GM23338 (cell line): ENCODE results near the gene TINCR. TPM values are rescaled to one million over a fixed set of nuclear protein-coding genes. Genes with fewer than 3 reads are reported as not detected.

ENCODE experiments used
- ATAC-seq: fragments of 200-7000 bp; cut with Tn5 transposase; 3 replicates; pipeline ENCODE4 v1.9.1; 2020
- DNase-seq: peaks from one replicate; pipeline ENCODE4 v3.0.0-alpha.2; 2015; ENCODE audit warnings: low spot score
- H2AFZ ChIP-seq: fragments of 200-600 bp; sonication (generic); 2 replicates; pipeline ENCODE4 v1.8.0; 2016; ENCODE audit warnings: antibody characterized with exemption, mild to moderate bottlenecking, moderate library complexity
- H3F3A ChIP-seq: fragments of 200-600 bp; sonication (generic); replicated peaks from 2 replicates; pipeline ENCODE4 v1.8.0; 2017; ENCODE audit warnings: antibody characterized with exemption, mixed run types, low read depth
- H3K27ac ChIP-seq: fragments of 200-600 bp; sonication (generic); 2 replicates; pipeline ENCODE4 v1.6.1; 2016; ENCODE audit warnings: low read depth
- H3K27me3 ChIP-seq: fragments of 200-600 bp; sonication (generic); 2 replicates; pipeline ENCODE4 v1.8.0; 2016; ENCODE audit warnings: mild to moderate bottlenecking, mixed run types, moderate library complexity; ENCODE audit not compliant: insufficient read depth
- H3K36me3 ChIP-seq: fragments of 200-600 bp; sonication (generic); 2 replicates; pipeline ENCODE4 v1.8.0; 2016; ENCODE audit warnings: mild to moderate bottlenecking; ENCODE audit not compliant: insufficient read depth
- H3K4me1 ChIP-seq: fragments of 200-600 bp; sonication (generic); 2 replicates; pipeline ENCODE4 v1.8.0; 2016; ENCODE audit warnings: mild to moderate bottlenecking, moderate library complexity; ENCODE audit not compliant: insufficient read depth
- H3K4me2 ChIP-seq: fragments of 200-600 bp; sonication (generic); 2 replicates; pipeline ENCODE4 v1.7.1; 2017; ENCODE audit warnings: mixed run types
- H3K4me3 ChIP-seq: fragments of 200-600 bp; sonication (generic); 2 replicates; pipeline ENCODE4 v1.6.1; 2016; ENCODE audit warnings: mixed run types
- H3K79me2 ChIP-seq: fragments of 200-600 bp; sonication (generic); replicated peaks from 2 replicates; pipeline ENCODE4 v1.8.0; 2017; ENCODE audit warnings: mild to moderate bottlenecking; ENCODE audit not compliant: insufficient read depth
- H3K9me2 ChIP-seq: fragments of 200-600 bp; sonication (generic); 2 replicates; pipeline ENCODE4 v1.8.0; 2017; ENCODE audit not compliant: insufficient read depth
- H4K20me1 ChIP-seq: fragments of 200-600 bp; sonication (generic); replicated peaks from 2 replicates; pipeline ENCODE4 v1.8.0; 2017; ENCODE audit warnings: mild to moderate bottlenecking; ENCODE audit not compliant: insufficient read depth
- H3K27ac Mint-ChIP-seq: 2 replicates; pipeline ENCODE4 v1.8.0; 2020; ENCODE audit warnings: inconsistent platforms, mild to moderate bottlenecking, moderate library complexity, mixed read lengths
- H3K27me3 Mint-ChIP-seq: 3 replicates; pipeline ENCODE4 v1.8.0; 2022; ENCODE audit warnings: low read depth, mild to moderate bottlenecking, moderate library complexity, mixed read lengths, inconsistent platforms; ENCODE audit not compliant: insufficient read depth, poor library complexity
- H3K36me3 Mint-ChIP-seq: 3 replicates; pipeline ENCODE4 v1.8.0; 2021; ENCODE audit warnings: low read depth, mild to moderate bottlenecking, inconsistent platforms, moderate library complexity, mixed read lengths
- H3K4me1 Mint-ChIP-seq: 3 replicates; pipeline ENCODE4 v1.8.0; 2020; ENCODE audit warnings: mild to moderate bottlenecking, inconsistent platforms, mixed read lengths
- H3K4me3 Mint-ChIP-seq: 3 replicates; pipeline ENCODE4 v1.8.0; 2021; ENCODE audit warnings: moderate library complexity, mild to moderate bottlenecking, inconsistent platforms, mixed read lengths
- H3K9me3 Mint-ChIP-seq: 3 replicates; pipeline ENCODE4 v1.8.0; 2020; ENCODE audit warnings: moderate library complexity, mild to moderate bottlenecking, inconsistent platforms, mixed read lengths
- CREB1 ChIP-seq: fragments of 250-450 bp; sonication (Bioruptor Pico); IDR thresholded peaks from 2 replicates; pipeline ENCODE4 v1.5.0; 2020; ENCODE audit warnings: low read depth, mild to moderate bottlenecking, moderate library complexity
- EZH2 ChIP-seq: fragments of 200-600 bp; sonication (generic); IDR thresholded peaks from one replicate; pipeline ENCODE4 v1.8.0; 2017; ENCODE audit warnings: antibody characterized with exemption, mild to moderate bottlenecking, low read depth; ENCODE audit not compliant: unreplicated experiment
- EZH2phosphoT487 ChIP-seq: fragments of 200-600 bp; sonication (generic); IDR thresholded peaks from one replicate; pipeline ENCODE4 v1.8.1; 2018; ENCODE audit warnings: antibody characterized with exemption; ENCODE audit not compliant: unreplicated experiment
- JUNB ChIP-seq: IDR thresholded peaks from one replicate; pipeline ENCODE4 v1.6.1; 2016; ENCODE audit warnings: antibody characterized with exemption; ENCODE audit not compliant: unreplicated experiment
- NANOG ChIP-seq: IDR thresholded peaks from 2 replicates; pipeline ENCODE4 v1.6.1; 2016; ENCODE audit warnings: antibody characterized with exemption, borderline replicate concordance
- POLR2AphosphoS5 ChIP-seq: IDR thresholded peaks from 2 replicates; pipeline ENCODE4 v1.6.1; 2016; ENCODE audit warnings: antibody characterized with exemption, low read depth
- STAT1 ChIP-seq: IDR thresholded peaks from one replicate; pipeline ENCODE4 v1.6.1; 2016; ENCODE audit warnings: antibody characterized with exemption; ENCODE audit not compliant: unreplicated experiment
- ZNF114 ChIP-seq: fragments of 250-450 bp; sonication (Bioruptor Pico); IDR thresholded peaks from 2 replicates; pipeline ENCODE4 v1.5.0; 2020; ENCODE audit warnings: mild to moderate bottlenecking, moderate library complexity
- ZNF331 ChIP-seq: fragments of 250-450 bp; sonication (Bioruptor Pico); IDR thresholded peaks from 2 replicates; pipeline ENCODE4 v1.5.0; 2020; ENCODE audit warnings: low read depth, mild to moderate bottlenecking, moderate library complexity
- polyA plus RNA-seq: library from polyadenylated mRNA; unstranded; fragments of >200 nt; fragmentation: Nextera tagmentation; extraction: Ambion mirVana; gene quantifications from 2 replicates; pipeline ENCODE4 v1.2.1, GENCODE V29; 2016
- total RNA-seq: library from RNA; depleted of rRNA; stranded (reverse); fragments of >200 nt; shearing (Covaris generic); gene quantifications from 2 replicates; pipeline ENCODE4 v1.2.3, GENCODE V29; 2014
- TF ChIP-seq, protein P1 (sequence below): IDR thresholded peaks from 2 replicates; pipeline ENCODE4 v1.6.1; 2016; ENCODE audit warnings: antibody characterized with exemption
- TF ChIP-seq, protein P2 (sequence below): IDR thresholded peaks from one replicate; pipeline ENCODE4 v1.6.1; 2018; ENCODE audit warnings: antibody characterized with exemption; ENCODE audit not compliant: unreplicated experiment
- TF ChIP-seq, protein P3 (sequence below), 2 experiments: fragments of 200-600 bp in 1 of 2; sonication (generic) in 1 of 2; conservative IDR thresholded peaks; 2 replicates each; pipeline versions ENCODE4 v1.5.1 to v1.6.1; 2016 to 2017; ENCODE audit warnings: antibody characterized with exemption in 2 of 2, low read depth in 2 of 2, mild to moderate bottlenecking in 2 of 2, moderate library complexity in 1 of 2
- TF ChIP-seq, protein P4 (sequence below): fragments of 250-450 bp; sonication (Bioruptor Pico); IDR thresholded peaks from 2 replicates; pipeline ENCODE4 v1.5.0; 2020; ENCODE audit warnings: mild to moderate bottlenecking, moderate library complexity

The TINCR gene
- total and polyA plus RNA-seq, 2 experiments from 2014 or later, result 0.42 to 0.97 TPM

DNA sequence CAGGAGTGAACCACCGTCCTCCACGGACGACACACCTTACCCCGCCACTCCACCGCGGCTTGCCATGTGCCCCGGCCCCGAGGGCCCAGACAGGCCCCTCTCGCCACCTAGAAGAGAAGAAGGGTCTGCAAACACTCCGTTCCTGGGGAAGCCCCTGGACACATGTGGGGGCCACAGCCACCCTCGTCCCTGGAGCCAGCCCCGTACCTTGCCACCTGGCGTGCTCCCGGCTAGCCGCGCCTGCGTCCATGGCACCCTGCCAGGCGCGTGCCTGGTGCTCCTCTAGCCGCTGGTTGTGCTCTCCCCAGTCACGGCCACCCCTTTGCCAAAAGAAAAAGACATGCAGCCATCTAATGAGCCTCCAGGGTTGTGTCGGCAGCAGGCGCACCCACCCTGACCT lies 19.9 kb upstream of the TINCR start (continued):
- TF ChIP-seq JUNB (no peak), EZH2 (no peak), CREB1 (CRISPR knock-in tag) (no peak)

DNA sequence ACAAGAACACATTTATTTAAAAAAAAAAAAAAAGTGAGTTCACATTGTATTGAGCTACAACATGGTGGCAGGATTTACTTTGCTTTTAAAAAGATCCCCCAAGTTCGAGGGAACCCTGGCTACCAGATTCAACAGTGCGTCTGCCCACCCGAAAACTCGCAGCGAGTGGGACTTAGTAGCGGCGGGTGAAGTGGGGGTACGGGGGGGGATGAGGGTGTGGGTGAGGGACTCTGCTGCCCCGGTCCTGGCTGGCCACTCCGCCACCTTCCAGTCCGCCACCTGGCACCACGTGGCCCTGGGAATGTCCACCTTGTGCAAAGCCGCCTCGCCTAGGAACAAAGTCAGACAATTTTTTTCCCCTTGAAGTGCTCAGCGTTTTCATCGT lies 19.3 kb upstream of the TINCR start:
- Mint-ChIP-seq H3K36me3 (peaks cover 44% of the 10 kb centered on the region), H3K27me3 (peaks cover 9% of the 10 kb centered on the region), H3K4me3 (no peak overlapping the region; the same call in 2 of the 3 replicates), H3K9me3 (no peaks in the 10 kb centered on the region; the same call in 2 of the 3 replicates), H3K27ac (no peak overlapping the region), H3K4me1 (peaks cover 39% of the 10 kb centered on the region)
- Histone ChIP-seq H3K36me3 (peaks cover 10% of the 10 kb centered on the region), H3F3A (peaks cover 8% of the 10 kb centered on the region), H3K27ac (0 out of 2 replicates have a peak overlapping the region, but pooled peaks have one; percentile 86), H3K79me2 (no peaks in the 10 kb centered on the region; the same call in 1 of the 2 replicates), H3K4me2 (no peak overlapping the region), H3K4me1 (peaks cover 14% of the 10 kb centered on the region; the same call in 1 of the 2 replicates), H3K4me3 (no peak overlapping the region), H2AFZ (no peak overlapping the region), H3K27me3 (no peaks in the 10 kb centered on the region), H3K9me2 (no peaks in the 10 kb centered on the region), H4K20me1 (peaks cover 3% of the 10 kb centered on the region; the same call in 1 of the 2 replicates)
- no peak for ATAC-seq
- TF ChIP-seq CREB1 (CRISPR knock-in tag) (no peak), NANOG (no peak), ZNF114 (no peak), STAT1 (no peak), POLR2AphosphoS5 (no peak), EZH2phosphoT487 (no peak), EZH2 (no peak), ZNF331 (CRISPR knock-in tag) (no peak), JUNB (no peak)
- TF ChIP-seq, protein P1, sequence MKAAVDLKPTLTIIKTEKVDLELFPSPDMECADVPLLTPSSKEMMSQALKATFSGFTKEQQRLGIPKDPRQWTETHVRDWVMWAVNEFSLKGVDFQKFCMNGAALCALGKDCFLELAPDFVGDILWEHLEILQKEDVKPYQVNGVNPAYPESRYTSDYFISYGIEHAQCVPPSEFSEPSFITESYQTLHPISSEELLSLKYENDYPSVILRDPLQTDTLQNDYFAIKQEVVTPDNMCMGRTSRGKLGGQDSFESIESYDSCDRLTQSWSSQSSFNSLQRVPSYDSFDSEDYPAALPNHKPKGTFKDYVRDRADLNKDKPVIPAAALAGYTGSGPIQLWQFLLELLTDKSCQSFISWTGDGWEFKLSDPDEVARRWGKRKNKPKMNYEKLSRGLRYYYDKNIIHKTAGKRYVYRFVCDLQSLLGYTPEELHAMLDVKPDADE, result no peak
- TF ChIP-seq, protein P2, sequence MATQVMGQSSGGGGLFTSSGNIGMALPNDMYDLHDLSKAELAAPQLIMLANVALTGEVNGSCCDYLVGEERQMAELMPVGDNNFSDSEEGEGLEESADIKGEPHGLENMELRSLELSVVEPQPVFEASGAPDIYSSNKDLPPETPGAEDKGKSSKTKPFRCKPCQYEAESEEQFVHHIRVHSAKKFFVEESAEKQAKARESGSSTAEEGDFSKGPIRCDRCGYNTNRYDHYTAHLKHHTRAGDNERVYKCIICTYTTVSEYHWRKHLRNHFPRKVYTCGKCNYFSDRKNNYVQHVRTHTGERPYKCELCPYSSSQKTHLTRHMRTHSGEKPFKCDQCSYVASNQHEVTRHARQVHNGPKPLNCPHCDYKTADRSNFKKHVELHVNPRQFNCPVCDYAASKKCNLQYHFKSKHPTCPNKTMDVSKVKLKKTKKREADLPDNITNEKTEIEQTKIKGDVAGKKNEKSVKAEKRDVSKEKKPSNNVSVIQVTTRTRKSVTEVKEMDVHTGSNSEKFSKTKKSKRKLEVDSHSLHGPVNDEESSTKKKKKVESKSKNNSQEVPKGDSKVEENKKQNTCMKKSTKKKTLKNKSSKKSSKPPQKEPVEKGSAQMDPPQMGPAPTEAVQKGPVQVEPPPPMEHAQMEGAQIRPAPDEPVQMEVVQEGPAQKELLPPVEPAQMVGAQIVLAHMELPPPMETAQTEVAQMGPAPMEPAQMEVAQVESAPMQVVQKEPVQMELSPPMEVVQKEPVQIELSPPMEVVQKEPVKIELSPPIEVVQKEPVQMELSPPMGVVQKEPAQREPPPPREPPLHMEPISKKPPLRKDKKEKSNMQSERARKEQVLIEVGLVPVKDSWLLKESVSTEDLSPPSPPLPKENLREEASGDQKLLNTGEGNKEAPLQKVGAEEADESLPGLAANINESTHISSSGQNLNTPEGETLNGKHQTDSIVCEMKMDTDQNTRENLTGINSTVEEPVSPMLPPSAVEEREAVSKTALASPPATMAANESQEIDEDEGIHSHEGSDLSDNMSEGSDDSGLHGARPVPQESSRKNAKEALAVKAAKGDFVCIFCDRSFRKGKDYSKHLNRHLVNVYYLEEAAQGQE, result no peak
- TF ChIP-seq, protein P3, sequence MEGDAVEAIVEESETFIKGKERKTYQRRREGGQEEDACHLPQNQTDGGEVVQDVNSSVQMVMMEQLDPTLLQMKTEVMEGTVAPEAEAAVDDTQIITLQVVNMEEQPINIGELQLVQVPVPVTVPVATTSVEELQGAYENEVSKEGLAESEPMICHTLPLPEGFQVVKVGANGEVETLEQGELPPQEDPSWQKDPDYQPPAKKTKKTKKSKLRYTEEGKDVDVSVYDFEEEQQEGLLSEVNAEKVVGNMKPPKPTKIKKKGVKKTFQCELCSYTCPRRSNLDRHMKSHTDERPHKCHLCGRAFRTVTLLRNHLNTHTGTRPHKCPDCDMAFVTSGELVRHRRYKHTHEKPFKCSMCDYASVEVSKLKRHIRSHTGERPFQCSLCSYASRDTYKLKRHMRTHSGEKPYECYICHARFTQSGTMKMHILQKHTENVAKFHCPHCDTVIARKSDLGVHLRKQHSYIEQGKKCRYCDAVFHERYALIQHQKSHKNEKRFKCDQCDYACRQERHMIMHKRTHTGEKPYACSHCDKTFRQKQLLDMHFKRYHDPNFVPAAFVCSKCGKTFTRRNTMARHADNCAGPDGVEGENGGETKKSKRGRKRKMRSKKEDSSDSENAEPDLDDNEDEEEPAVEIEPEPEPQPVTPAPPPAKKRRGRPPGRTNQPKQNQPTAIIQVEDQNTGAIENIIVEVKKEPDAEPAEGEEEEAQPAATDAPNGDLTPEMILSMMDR (conservative IDR thresholded peaks at IDR 0.05; ENCODE audit: low read depth in 2 of 2), result no peak
- TF ChIP-seq, protein P4, sequence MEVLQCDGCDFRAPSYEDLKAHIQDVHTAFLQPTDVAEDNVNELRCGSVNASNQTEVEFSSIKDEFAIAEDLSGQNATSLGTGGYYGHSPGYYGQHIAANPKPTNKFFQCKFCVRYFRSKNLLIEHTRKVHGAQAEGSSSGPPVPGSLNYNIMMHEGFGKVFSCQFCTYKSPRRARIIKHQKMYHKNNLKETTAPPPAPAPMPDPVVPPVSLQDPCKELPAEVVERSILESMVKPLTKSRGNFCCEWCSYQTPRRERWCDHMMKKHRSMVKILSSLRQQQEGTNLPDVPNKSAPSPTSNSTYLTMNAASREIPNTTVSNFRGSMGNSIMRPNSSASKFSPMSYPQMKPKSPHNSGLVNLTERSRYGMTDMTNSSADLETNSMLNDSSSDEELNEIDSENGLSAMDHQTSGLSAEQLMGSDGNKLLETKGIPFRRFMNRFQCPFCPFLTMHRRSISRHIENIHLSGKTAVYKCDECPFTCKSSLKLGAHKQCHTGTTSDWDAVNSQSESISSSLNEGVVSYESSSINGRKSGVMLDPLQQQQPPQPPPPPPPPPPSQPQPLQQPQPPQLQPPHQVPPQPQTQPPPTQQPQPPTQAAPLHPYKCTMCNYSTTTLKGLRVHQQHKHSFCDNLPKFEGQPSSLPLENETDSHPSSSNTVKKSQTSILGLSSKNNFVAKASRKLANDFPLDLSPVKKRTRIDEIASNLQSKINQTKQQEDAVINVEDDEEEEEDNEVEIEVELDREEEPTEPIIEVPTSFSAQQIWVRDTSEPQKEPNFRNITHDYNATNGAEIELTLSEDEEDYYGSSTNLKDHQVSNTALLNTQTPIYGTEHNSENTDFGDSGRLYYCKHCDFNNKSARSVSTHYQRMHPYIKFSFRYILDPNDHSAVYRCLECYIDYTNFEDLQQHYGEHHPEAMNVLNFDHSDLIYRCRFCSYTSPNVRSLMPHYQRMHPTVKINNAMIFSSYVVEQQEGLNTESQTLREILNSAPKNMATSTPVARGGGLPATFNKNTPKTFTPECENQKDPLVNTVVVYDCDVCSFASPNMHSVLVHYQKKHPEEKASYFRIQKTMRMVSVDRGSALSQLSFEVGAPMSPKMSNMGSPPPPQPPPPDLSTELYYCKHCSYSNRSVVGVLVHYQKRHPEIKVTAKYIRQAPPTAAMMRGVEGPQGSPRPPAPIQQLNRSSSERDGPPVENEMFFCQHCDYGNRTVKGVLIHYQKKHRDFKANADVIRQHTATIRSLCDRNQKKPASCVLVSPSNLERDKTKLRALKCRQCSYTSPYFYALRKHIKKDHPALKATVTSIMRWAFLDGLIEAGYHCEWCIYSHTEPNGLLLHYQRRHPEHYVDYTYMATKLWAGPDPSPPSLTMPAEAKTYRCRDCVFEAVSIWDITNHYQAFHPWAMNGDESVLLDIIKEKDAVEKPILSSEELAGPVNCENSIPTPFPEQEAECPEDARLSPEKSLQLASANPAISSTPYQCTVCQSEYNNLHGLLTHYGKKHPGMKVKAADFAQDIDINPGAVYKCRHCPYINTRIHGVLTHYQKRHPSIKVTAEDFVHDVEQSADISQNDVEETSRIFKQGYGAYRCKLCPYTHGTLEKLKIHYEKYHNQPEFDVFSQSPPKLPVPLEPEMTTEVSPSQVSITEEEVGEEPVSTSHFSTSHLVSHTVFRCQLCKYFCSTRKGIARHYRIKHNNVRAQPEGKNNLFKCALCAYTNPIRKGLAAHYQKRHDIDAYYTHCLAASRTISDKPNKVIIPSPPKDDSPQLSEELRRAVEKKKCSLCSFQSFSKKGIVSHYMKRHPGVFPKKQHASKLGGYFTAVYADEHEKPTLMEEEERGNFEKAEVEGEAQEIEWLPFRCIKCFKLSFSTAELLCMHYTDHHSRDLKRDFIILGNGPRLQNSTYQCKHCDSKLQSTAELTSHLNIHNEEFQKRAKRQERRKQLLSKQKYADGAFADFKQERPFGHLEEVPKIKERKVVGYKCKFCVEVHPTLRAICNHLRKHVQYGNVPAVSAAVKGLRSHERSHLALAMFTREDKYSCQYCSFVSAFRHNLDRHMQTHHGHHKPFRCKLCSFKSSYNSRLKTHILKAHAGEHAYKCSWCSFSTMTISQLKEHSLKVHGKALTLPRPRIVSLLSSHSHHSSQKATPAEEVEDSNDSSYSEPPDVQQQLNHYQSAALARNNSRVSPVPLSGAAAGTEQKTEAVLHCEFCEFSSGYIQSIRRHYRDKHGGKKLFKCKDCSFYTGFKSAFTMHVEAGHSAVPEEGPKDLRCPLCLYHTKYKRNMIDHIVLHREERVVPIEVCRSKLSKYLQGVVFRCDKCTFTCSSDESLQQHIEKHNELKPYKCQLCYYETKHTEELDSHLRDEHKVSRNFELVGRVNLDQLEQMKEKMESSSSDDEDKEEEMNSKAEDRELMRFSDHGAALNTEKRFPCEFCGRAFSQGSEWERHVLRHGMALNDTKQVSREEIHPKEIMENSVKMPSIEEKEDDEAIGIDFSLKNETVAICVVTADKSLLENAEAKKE (CRISPR knock-in tag), result no peak
- no peak for DNase-seq
